DOHH2 (cell line): ENCODE results near the gene MAPK4.

Experiments used
- H3F3A ChIP-seq: fragments of 200-600 bp; sonication (generic), shearing (Covaris generic); 2 replicates; pipeline ENCODE4 v1.6.0; 2016; ENCODE audit warnings: antibody characterized with exemption, mild to moderate bottlenecking; ENCODE audit not compliant: control insufficient read depth, insufficient read depth
- H3K27ac ChIP-seq: fragments of 200-600 bp; sonication (generic); 2 replicates; pipeline ENCODE4 v1.5.1; 2014; ENCODE audit warnings: low read depth, mild to moderate bottlenecking, low read length, moderate library complexity
- H3K27me3 ChIP-seq: fragments of 200-600 bp; sonication (generic); 2 replicates; pipeline ENCODE4 v1.6.1; 2014; ENCODE audit warnings: mild to moderate bottlenecking, low read length, mixed read lengths; ENCODE audit not compliant: control insufficient read depth
- H3K36me3 ChIP-seq: fragments of 200-600 bp; sonication (generic); 2 replicates; pipeline ENCODE4 v1.6.1; 2014; ENCODE audit warnings: mild to moderate bottlenecking, low read length, moderate library complexity, mixed read lengths; ENCODE audit not compliant: control insufficient read depth
- H3K4me1 ChIP-seq: fragments of 200-600 bp; sonication (generic); 2 replicates; pipeline ENCODE4 v1.6.1; 2014; ENCODE audit warnings: mild to moderate bottlenecking, low read length, mixed read lengths; ENCODE audit not compliant: control insufficient read depth
- H3K4me2 ChIP-seq: fragments of 200-600 bp; sonication (generic); 2 replicates; pipeline ENCODE4 v1.6.0; 2014; ENCODE audit warnings: mild to moderate bottlenecking, low read length, moderate library complexity
- H3K4me3 ChIP-seq: fragments of 200-600 bp; sonication (generic); 2 replicates; pipeline ENCODE4 v1.5.1; 2014; ENCODE audit warnings: mild to moderate bottlenecking, low read length, mixed read lengths
- H3K79me2 ChIP-seq: fragments of 200-600 bp; sonication (generic); 2 replicates; pipeline ENCODE4 v1.6.1; 2014; ENCODE audit warnings: mild to moderate bottlenecking, low read length, mixed read lengths; ENCODE audit not compliant: control insufficient read depth
- H3K9me2 ChIP-seq: fragments of 200-600 bp; sonication (generic); replicated peaks from 2 replicates; pipeline ENCODE4 v1.6.1; 2014; ENCODE audit warnings: mild to moderate bottlenecking, low read length, mixed read lengths; ENCODE audit not compliant: control insufficient read depth
- H3K9me3 ChIP-seq: fragments of 200-600 bp; sonication (generic); 2 replicates; pipeline ENCODE4 v1.6.1; 2014; ENCODE audit warnings: antibody characterized with exemption, low read length, mixed read lengths; ENCODE audit not compliant: control insufficient read depth, insufficient read depth
- H4K20me1 ChIP-seq: fragments of 200-600 bp; sonication (generic); 2 replicates; pipeline ENCODE4 v1.6.0; 2014; ENCODE audit warnings: low read depth, mild to moderate bottlenecking, antibody characterized with exemption, low read length, moderate library complexity; ENCODE audit not compliant: control insufficient read depth, insufficient read depth
- EZH2phosphoT487 ChIP-seq: fragments of 200-600 bp; sonication (generic); IDR thresholded peaks from 2 replicates; pipeline ENCODE4 v1.6.1; 2017; ENCODE audit warnings: borderline replicate concordance, mild to moderate bottlenecking, antibody characterized with exemption, low read length, moderate library complexity, mixed read lengths
- TF ChIP-seq, protein P1 (sequence below): fragments of 200-600 bp; sonication (generic); IDR thresholded peaks from one replicate; pipeline ENCODE4 v1.5.1; 2014; ENCODE audit warnings: antibody characterized with exemption, mild to moderate bottlenecking, low read depth, low read length; ENCODE audit not compliant: poor library complexity, severe bottlenecking

Gene MAPK4

DNA sequence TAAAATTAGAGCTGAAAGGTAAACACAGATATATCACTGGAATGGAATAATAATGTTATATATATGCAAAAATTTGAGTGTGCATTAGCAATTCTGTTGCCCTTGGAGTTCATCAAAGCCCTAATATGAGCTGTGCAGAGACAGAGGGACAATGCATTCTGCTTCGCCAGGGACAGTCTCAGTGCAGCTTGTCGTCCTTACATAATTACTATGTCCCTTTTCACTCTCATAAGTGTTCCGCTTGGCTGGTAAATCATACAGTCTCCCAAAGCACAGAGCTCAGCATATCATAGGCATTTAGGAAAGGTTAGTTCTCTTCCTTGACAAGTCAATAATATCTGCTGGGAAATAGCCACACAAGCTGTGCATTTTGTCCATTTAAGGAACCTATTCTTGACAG lies 30.7 kb downstream of the MAPK4 start:
- Histone ChIP-seq H3F3A (no peaks in the 10 kb centered on the region), H3K27ac (no peak overlapping the region), H3K4me2 (no peak overlapping the region), H4K20me1 (no peaks in the 10 kb centered on the region), H3K27me3 (no peaks in the 10 kb centered on the region), H3K79me2 (no peaks in the 10 kb centered on the region), H3K4me3 (no peak overlapping the region), H3K9me3 (no peaks in the 10 kb centered on the region), H3K36me3 (no peaks in the 10 kb centered on the region), H3K9me2 (no peaks in the 10 kb centered on the region), H3K4me1 (no peaks in the 10 kb centered on the region)
- TF ChIP-seq, protein P1, sequence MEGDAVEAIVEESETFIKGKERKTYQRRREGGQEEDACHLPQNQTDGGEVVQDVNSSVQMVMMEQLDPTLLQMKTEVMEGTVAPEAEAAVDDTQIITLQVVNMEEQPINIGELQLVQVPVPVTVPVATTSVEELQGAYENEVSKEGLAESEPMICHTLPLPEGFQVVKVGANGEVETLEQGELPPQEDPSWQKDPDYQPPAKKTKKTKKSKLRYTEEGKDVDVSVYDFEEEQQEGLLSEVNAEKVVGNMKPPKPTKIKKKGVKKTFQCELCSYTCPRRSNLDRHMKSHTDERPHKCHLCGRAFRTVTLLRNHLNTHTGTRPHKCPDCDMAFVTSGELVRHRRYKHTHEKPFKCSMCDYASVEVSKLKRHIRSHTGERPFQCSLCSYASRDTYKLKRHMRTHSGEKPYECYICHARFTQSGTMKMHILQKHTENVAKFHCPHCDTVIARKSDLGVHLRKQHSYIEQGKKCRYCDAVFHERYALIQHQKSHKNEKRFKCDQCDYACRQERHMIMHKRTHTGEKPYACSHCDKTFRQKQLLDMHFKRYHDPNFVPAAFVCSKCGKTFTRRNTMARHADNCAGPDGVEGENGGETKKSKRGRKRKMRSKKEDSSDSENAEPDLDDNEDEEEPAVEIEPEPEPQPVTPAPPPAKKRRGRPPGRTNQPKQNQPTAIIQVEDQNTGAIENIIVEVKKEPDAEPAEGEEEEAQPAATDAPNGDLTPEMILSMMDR = no peak
- TF ChIP-seq EZH2phosphoT487 = no peak

DNA sequence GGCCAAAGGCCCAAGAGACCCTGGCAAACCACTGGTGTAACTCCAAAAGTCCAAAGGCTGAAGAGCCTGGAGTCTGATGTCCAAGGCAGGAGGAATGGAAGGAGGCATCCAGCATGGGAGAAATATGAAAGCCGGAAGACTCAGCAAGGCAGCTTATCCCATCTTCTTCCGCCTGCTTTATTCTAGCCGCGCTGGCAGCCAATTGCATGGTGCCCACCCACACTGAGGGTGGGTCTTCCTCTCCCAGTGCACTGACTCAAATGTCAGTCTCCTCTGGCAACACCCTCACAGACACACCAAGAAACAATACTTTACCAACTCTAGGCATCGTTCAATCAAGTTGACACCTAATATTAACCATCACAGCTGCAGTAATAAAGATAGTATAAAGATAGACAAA lies 34.1 kb downstream of the MAPK4 start:
- H3K9me2 ChIP-seq = no peaks in the 10 kb centered on the region
- H3K27ac ChIP-seq = no peak overlapping the region
- H3K36me3 ChIP-seq = no peaks in the 10 kb centered on the region
- H4K20me1 ChIP-seq = no peaks in the 10 kb centered on the region
- no peaks in the 10 kb centered on the region for H3F3A ChIP-seq
- no peaks in the 10 kb centered on the region for H3K27me3 ChIP-seq
- H3K4me3 ChIP-seq = no peak overlapping the region
- no peak overlapping the region for H3K4me2 ChIP-seq
- no peaks in the 10 kb centered on the region for H3K4me1 ChIP-seq
- TF ChIP-seq, protein P1 = no peak
- no peak for TF ChIP-seq EZH2phosphoT487
- no peaks in the 10 kb centered on the region for H3K79me2 ChIP-seq
- H3K9me3 ChIP-seq = no peaks in the 10 kb centered on the region

DNA sequence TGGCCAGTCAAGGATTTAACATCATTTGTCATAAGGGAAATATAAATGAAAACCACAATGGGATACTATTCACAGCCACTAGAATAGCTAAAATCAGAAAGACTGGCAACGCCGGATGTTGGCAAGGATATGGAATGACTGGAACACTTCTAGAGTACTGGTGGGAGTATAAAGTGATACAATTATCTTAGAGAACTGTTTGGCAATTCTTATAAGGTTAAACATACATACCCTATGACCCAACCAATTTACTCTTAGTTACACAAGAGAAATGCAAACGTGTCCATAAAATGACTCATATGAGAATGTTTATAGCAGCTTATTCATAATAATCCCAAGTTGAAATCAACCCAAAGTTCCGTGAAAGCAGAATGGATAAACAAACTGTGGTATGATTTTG lies 35.1 kb downstream of the MAPK4 start:
- no peaks in the 10 kb centered on the region for H4K20me1 ChIP-seq
- H3K9me2 ChIP-seq = no peaks in the 10 kb centered on the region
- H3K79me2 ChIP-seq = no peaks in the 10 kb centered on the region
- H3F3A ChIP-seq = no peaks in the 10 kb centered on the region
- TF ChIP-seq, protein P1 = no peak
- no peak for TF ChIP-seq EZH2phosphoT487
- H3K4me1 ChIP-seq = no peaks in the 10 kb centered on the region
- H3K4me2 ChIP-seq = no peak overlapping the region
- no peaks in the 10 kb centered on the region for H3K27me3 ChIP-seq
- H3K9me3 ChIP-seq = no peaks in the 10 kb centered on the region
- no peaks in the 10 kb centered on the region for H3K36me3 ChIP-seq
- H3K4me3 ChIP-seq = no peak overlapping the region
- H3K27ac ChIP-seq = no peak overlapping the region

DNA sequence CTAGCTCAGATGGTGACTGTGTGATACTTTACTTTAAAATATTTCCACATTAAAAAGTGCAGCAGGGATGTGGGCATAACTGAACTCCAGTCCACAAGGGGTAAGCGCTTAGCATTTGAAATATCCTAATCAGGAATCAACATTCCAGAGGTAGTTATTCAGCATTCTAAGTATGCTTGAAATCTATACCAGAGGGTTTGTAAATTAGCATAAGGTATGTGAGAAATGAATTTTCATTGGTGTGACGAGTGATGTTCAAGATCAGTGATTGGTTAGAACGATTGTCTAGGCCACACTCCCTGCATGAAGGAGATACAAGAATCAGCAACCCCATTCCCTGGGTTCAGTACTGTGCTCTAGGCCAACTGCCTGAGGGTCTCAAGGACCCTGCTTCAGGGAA lies 42.6 kb downstream of the MAPK4 start:
- Histone ChIP-seq H3K79me2 (no peaks in the 10 kb centered on the region), H3K27ac (no peak overlapping the region), H3K4me2 (no peak overlapping the region), H3K9me2 (no peaks in the 10 kb centered on the region), H3K27me3 (no peaks in the 10 kb centered on the region; the same call in 1 of the 2 replicates), H4K20me1 (no peaks in the 10 kb centered on the region), H3K4me3 (no peak overlapping the region), H3F3A (no peaks in the 10 kb centered on the region), H3K9me3 (no peaks in the 10 kb centered on the region), H3K4me1 (no peaks in the 10 kb centered on the region), H3K36me3 (no peaks in the 10 kb centered on the region)
- TF ChIP-seq, protein P1 = no peak
- no peak for TF ChIP-seq EZH2phosphoT487
